Measurements from ENCODE around the gene SDK1.

SDK1 gene

GRCh38 chr7:3909128-3909527 is 608.1 kb downstream of the SDK1 start:
- H3K9me3 ChIP-seq: no peaks in the 10 kb centered on the region
- no peaks in the 10 kb centered on the region for H3K27me3 ChIP-seq
- TF ChIP-seq CTCF (IDR thresholded peaks at IDR 0.05; ENCODE audit: low read depth, low read length): no peak
- DNase-seq: no peak
- no peaks in the 10 kb centered on the region for H3K36me3 ChIP-seq
- no peaks in the 10 kb centered on the region for H3K4me1 ChIP-seq
- H3K4me3 ChIP-seq (ENCODE audit: low read depth, low read length): no peak overlapping the region

- H3K4me1 ChIP-seq: no peaks in the 10 kb centered on the region
- no peak for TF ChIP-seq CTCF (IDR thresholded peaks at IDR 0.05; ENCODE audit: low read depth, low read length)
- H3K27me3 ChIP-seq: no peaks in the 10 kb centered on the region
- DNase-seq: no peak
- H3K36me3 ChIP-seq: no peaks in the 10 kb centered on the region
- H3K4me3 ChIP-seq (ENCODE audit: low read depth, low read length): no peak overlapping the region
- H3K9me3 ChIP-seq: no peaks in the 10 kb centered on the region
Measured at GRCh38 chr7:3910054-3910453, 609.0 kb downstream of the SDK1 start.

- TF ChIP-seq CTCF (IDR thresholded peaks at IDR 0.05; ENCODE audit: low read depth, low read length): no peak
- H3K27me3 ChIP-seq: no peaks in the 10 kb centered on the region
- no peaks in the 10 kb centered on the region for H3K9me3 ChIP-seq
- no peak for DNase-seq
- no peak overlapping the region for H3K4me3 ChIP-seq (ENCODE audit: low read depth, low read length)
- H3K4me1 ChIP-seq: no peaks in the 10 kb centered on the region
- H3K36me3 ChIP-seq: no peaks in the 10 kb centered on the region
Measured at GRCh38 chr7:3911685-3912084, 610.6 kb downstream of the SDK1 start.

GRCh38 chr7:3912291-3912690 is 611.2 kb downstream of the SDK1 start:
- Histone ChIP-seq H3K36me3 (no peaks in the 10 kb centered on the region), H3K9me3 (no peaks in the 10 kb centered on the region), H3K27me3 (no peaks in the 10 kb centered on the region), H3K4me1 (no peaks in the 10 kb centered on the region), H3K4me3 (ENCODE audit: low read depth, low read length) (no peak overlapping the region)
- no peak for DNase-seq
- no peak for TF ChIP-seq CTCF (IDR thresholded peaks at IDR 0.05; ENCODE audit: low read depth, low read length)

DNA sequence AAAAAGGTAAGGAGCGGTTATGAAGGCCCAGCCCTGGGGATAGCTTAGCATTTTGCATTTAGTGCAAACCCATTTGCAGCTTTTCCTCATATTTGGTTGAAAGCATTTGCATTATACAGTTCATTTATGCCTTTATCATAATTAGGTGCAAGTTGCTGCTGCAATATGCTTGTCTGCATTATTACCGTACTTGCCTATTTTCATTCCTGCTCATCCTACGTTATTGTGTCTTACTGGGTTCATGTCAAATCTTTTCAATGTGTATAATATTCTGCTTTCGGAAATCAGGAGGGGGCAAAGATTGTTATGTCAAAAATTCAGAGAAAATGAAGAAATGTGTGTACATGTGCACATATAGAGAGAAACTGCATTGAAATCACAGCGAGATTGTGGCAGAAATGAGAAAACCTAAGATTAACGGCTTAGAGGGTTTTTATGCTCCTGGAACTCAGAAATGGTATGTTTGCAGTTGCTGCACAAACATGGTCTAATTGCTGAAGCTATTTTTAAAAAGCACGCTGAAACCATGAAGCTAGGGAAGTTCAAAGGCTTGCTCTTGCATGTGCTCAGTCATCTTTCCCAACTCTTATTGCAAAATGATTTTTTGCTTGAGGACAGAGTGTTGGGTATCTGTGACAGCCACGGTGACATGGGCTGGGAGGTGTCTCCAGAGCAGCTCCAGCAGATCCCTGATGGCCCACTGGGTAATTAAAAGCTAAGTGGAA is 613.2 kb downstream of the SDK1 start:
- H3K9me3 ChIP-seq: no peaks in the 10 kb centered on the region
- H3K27me3 ChIP-seq: no peaks in the 10 kb centered on the region
- no peaks in the 10 kb centered on the region for H3K36me3 ChIP-seq
- TF ChIP-seq CTCF (IDR thresholded peaks at IDR 0.05; ENCODE audit: low read depth, low read length): no peak
- DNase-seq: no peak
- no peaks in the 10 kb centered on the region for H3K4me1 ChIP-seq
- no peak overlapping the region for H3K4me3 ChIP-seq (ENCODE audit: low read depth, low read length)

DNA sequence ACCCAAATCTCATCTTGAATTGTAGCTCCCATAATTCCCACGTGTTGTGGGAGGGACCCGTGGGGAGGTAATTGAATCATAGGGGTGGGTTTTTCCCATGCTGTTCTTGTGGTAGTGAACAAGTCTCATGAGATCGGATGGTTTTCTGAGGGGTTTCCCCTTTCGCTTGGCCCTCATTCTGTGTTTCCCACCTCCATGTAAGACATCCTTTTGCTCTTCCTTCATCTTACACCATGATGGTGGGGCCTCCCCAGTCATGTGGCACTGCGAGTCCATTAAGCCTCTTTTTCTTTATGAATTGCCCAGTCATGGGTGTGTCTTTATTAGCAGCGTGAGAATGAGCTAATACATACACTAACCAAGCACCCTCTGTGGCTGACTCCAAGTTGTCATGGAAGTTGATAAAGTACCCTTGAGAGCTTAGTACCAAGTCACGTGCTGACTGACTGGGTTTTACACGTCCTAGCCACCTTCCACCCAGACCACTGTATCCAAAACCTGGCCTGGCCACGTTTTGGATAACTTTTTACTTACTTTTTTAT is 614.4 kb downstream of the SDK1 start:
- Histone ChIP-seq H3K36me3 (no peaks in the 10 kb centered on the region), H3K4me1 (no peaks in the 10 kb centered on the region), H3K4me3 (ENCODE audit: low read depth, low read length) (no peak overlapping the region), H3K9me3 (no peaks in the 10 kb centered on the region; the same call in 1 of the 2 replicates), H3K27me3 (no peaks in the 10 kb centered on the region)
- no peak for DNase-seq
- TF ChIP-seq CTCF (IDR thresholded peaks at IDR 0.05; ENCODE audit: low read depth, low read length): no peak
